Activated T-cell treated with anti-CD3 and anti-CD28 coated beads, Interleukin-2, amount 50 U/mL, for 48 hours (primary cell): ENCODE data around the gene PTPRT.

ENCODE experiments used
- DNase-seq, 2 experiments: peaks; one replicate each; pipeline ENCODE4 v3.0.0-alpha.2; 2020

PTPRT gene

GRCh38 chr20:42604998-42605956 lies 584.4 kb downstream of the PTPRT start:
- DNase-seq: no peak

DNA sequence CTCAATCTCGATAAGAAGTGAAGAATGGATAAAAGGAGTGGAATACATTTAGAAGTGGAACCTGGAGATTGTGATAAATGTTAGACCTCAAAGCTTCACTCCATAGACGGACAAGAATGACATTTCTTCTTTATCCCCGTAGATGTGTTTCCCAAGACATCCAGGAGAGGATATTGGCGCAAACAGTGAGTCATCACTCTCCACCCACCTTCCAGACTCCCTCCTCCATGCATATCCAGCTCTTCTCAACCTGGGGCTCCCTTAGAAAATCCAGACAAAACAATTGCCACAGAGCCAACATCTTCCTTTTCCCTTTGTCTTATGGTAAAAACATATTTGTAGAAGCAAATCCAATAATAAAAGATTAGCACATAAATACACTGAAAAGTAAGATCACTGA lies 586.1 kb downstream of the PTPRT start:
- no peak for DNase-seq

DNA sequence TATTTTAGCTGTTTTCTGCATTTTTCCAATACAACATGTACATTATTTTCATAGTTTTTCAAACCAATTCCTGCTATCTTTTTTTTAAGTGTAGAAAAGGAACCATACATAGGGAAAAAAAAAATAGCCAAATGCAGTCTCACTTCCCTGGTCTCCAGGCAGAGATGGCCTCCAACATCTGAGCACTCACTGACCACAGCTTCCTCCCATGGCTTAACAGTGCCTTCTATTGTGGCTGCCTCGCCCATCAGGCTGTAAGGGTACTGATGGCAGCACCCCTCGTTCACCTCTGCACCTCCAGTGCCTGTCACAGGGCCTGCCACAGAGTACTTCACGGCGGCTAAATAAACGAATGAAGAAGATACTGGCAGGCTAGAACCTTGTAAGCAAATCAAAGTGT lies 591.1 kb downstream of the PTPRT start:
- DNase-seq: no peak

- DNase-seq: no peak
These were observed 594.1 kb downstream of the PTPRT start for GRCh38 chr20:42595625-42596024.

- DNase-seq: no peak
These were observed 595.0 kb downstream of the PTPRT start for GRCh38 chr20:42594659-42595058.

GRCh38 chr20:42594011-42594410 lies 595.7 kb downstream of the PTPRT start:
- no peak for DNase-seq

DNA sequence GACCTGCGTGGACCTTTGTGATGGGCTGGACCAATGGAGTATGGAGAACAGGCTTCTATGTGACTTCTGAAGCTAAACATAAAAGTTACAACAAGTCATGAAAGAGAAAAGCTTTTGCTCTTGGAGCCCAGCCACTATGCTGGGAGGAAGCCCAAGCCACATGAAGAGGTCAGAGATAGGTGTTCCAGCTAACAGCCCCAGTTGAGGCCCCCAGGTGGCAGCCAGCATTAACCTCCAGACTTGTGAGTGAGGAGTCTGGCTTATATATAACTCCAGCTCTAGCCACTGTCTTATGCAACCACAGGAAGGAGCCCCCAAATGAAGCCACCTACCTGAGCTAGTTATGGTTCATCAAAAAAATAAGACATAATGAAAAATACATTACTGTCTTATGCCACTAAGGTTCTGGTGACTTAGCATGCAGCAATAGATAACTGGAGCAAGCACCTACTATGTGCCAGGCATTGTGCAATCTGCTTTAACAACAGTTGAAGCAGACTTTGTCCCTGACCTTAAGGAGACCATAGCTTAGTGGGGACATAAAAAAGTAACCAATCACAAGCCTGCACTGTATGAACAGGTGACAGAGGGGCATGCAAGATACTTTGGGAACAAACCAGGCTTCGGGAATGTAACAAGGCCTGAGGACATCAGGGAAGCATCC lies 599.6 kb downstream of the PTPRT start:
- DNase-seq: no peak

DNA sequence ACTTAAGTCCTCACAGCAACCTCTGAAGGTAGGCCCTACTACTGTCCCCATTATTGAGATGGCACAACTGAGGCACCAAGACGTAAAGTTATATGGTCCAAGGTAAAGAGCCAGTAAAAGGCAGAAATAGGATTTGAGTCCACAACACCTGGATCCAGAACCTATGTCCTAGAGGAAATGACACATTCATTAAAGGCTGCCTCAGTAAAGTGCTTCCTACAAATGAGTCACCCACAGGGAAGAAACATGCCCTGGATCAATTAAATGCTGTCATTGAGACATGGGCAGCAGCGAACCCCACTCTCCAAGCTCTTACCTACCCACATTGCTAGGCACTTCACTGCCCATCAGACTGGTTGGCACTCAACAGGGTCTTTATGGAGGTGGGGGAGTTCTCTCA lies 600.9 kb downstream of the PTPRT start:
- DNase-seq: no peak

DNA sequence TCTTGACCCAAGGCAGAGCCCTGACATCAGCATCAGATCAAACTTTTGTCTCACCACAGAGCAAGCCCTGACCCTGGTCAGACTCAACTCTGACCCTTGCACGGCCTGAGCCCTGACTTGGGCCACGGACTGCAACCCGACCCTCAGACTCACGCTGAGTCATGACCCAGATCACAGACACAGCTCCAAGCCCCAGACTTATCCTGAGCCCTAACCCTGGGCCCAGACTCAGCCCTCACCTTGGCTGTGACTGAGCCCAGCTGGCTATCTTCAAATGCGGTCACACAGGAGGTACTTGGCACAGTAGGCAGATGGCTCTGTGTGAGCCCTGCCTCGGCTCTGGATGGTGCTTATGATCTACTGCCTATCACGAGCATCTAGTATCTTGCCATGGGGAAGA lies 602.3 kb downstream of the PTPRT start:
- DNase-seq: no peak

GRCh38 chr20:42581311-42581710 lies 608.4 kb downstream of the PTPRT start:
- DNase-seq: no peak

- DNase-seq: no peak
These were observed 613.5 kb downstream of the PTPRT start for GRCh38 chr20:42576167-42576566.

DNA sequence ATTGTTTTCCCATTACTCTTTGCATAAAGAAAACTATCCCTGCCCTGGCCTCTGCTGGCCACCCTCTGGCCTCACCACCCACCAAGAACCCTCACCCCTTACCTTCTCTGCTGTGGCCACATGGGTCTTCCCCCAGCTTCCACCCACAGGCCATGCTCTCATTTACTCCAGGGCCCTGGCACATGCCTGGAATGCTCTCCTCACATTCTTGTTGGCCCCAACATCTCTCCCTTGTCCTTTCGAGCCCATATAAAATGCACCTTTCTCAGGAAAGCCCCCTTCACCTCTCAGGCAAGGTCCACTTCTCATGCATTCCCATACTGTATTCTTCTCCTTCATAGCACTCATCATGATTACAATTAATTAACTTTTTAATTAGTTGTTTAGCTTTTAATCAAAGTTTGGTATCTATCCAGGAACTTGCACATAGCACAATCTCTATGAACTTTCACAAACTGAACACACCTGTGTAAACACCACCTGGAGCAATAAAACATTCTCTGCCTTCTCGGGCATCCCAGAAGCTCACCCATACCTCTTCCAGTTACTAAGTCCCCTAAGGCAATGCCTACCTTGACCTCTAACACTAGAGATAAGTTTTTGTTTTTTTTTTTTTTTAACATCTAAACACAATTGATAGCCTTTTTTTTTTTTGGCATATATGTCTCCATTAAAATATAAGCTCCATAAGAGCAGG lies 617.2 kb downstream of the PTPRT start:
- DNase-seq: no peak

GRCh38 chr20:42567409-42567808 lies 622.3 kb downstream of the PTPRT start:
- DNase-seq: no peak

DNA sequence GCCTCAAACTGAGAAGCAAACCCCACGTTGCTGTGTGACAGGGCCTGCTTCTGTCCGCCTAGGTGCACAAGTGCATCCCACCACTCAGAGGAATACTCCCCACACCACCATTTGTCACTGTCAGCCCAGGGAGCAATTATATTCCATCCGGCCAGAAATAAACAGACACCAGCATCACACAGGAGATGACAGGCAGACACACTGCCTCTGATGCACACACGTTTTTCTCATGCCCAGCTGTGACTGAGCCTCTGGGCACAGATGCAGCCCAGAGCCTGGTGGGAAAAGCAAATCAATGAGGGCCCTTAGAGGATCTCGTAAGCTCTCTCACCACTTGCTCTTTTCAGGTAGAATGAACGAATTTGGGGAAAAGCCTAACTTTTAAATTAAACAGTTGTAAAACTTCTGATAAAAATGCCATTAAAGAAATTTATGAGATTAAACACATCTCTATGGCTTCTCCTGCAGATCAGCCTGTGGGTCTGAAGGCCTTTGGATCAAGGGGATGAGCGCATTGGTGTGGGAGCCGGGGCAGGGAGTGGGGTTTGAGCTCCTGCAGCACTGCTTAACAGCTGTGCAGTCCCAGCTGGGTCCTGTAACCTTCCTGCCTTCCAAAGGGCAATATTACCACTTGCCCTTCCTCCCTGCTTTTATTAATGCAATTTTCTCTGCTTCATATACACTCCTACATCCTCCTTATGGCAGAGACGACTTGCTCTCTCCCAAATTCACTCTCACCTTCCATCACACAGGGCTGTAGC lies 624.3 kb downstream of the PTPRT start:
- DNase-seq: no peak

- DNase-seq: no peak
These were observed 630.0 kb downstream of the PTPRT start for GRCh38 chr20:42559665-42560064.

GRCh38 chr20:42556575-42556974 lies 633.1 kb downstream of the PTPRT start:
- no peak for DNase-seq

- DNase-seq: no peak
These were observed 636.3 kb downstream of the PTPRT start for GRCh38 chr20:42553374-42553773.

DNA sequence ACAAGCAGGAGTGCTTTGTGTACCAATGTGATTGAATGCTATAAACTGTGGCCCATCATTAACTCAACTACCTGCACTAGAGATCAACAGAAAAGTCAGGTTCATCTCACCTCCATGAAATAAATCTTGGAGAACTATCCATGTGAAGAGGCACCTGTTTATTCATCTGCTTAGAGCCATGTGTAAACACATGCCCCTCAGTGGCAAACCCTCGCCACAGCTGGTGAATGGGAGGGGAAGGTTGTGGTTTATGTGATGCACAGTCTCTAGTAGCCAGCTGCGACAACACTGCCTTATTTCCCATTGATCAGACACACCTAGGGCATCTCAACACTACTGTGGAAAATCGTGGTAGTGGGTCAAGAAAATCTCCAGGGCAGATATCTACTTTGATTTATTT lies 640.2 kb downstream of the PTPRT start:
- DNase-seq: no peak

DNA sequence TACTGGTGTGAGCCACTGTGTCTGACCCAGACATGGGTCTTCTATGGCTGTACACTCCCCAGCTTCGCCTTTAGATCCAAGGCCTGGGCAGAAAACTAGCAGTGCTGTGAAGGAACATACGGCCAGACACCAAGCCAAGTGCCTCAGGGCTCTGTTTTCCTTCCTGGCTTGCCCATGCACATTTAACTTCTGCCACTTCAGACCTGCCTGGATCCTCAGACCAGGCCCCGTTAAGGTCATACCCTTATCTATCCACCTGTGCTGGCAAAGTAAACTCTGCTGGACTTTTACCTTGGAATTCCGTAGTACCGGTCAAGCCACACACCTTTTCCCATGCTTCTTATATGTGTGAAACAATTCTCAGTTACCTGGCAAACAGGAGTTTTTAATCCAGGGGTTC lies 644.8 kb downstream of the PTPRT start:
- DNase-seq: no peak

DNA sequence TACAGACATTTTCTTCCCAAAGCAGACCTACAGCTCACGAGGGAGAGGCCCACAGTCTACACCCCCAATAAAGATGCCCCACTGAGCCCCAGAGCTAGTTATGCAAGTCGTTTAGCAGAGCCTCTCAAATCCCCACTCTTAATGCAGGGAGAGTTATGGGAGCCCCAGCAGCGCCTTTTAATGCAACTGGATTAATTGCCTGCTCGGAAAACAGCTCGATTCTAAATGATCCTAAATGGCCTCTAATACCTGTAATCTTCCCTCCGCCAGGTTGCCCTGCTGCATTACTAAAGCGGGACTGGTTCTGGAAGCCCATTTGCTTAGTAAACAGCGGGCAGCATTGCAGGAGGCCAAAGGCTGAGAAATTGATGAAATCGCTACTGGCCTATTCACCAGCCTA lies 656.9 kb downstream of the PTPRT start:
- no peak for DNase-seq

GRCh38 chr20:42531508-42531961 lies 658.2 kb downstream of the PTPRT start:
- DNase-seq: no peak

DNA sequence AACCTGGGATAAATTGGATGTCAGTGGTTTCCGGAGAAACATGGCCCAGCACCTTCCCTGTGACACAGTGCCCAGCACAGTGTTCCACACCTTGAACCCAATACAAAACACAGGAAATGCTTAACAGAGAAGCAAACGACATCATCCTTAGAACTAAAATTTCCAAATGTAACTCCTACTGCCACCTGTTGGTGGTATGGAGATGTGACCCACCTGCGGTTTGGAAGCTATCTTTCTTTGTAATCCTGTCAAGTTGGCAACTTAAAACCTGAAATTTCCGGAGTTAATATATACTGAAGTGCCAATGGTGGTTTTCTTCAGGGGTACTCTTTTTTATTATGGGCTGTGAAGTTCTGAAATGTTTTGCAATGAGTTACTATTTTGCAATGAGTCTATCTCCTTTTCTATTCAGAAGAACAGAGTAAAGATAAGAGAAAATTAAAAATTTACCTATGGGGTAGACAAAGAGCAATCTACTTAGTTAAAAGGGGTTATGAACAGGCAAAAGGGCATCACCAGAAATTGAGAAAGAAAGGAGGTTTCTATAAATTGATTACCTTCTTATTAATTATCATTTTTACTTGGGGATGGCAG lies 658.8 kb downstream of the PTPRT start:
- no peak for DNase-seq
